AG04449 (cell line): Measurements from ENCODE around the gene MYO5A.
"Not testable (repeated sequence)": the region's sequence is repeated elsewhere in the genome, so short reads cannot be mapped to it uniquely, and the experiment has no call there.

ENCODE experiments used
- CTCF ChIA-PET: fragments of 350-600 bp; formaldehyde crosslinking; extraction: SDS; loops from one replicate; lab custom pipeline; 2021; ENCODE audit warnings: antibody characterized with exemption; lab: Yijun Ruan, JAX
- POLR2A ChIA-PET: fragments of 400-600, 350-600 bp; formaldehyde crosslinking; extraction: SDS; loops from one replicate; lab custom pipeline; 2020; ENCODE audit warnings: antibody characterized with exemption, inconsistent platforms; lab: Yijun Ruan, JAX
- DNase-seq: peaks from one replicate; pipeline ENCODE4 v3.0.0-alpha.2; 2010; ENCODE audit warnings: low read depth, low spot score
- H3K4me3 ChIP-seq: 2 replicates; pipeline ENCODE4 v1.5.1; 2011; ENCODE audit warnings: low read depth, mild to moderate bottlenecking, control low read depth, low read length
- CTCF ChIP-seq: IDR thresholded peaks from one replicate; pipeline ENCODE4 v1.5.1; 2011; ENCODE audit warnings: mild to moderate bottlenecking, moderate library complexity, low read length, control low read depth, inconsistent platforms; ENCODE audit not compliant: insufficient read depth; ENCODE audit errors: missing control alignments

The MYO5A gene

GRCh38 chr15:52463638-52464037 is 65.0 kb downstream of the MYO5A start:
- no peak for DNase-seq
- CTCF ChIA-PET = interaction anchor here (1.0 to 2.4 kb wide), 6 partner anchors 16 to 207 kb away, joined by 3 to 7 read pairs (median 6); no protein-coding TSS in a partner anchor
- no peak for TF ChIP-seq CTCF
- POLR2A ChIA-PET = no interaction called here
- no peak overlapping the region for H3K4me3 ChIP-seq

- ChIA-PET POLR2A (no interaction called here), CTCF (interaction anchor here (1.0 to 2.4 kb wide), 5 partner anchors 16 to 206 kb away, joined by 3 to 7 read pairs (median 4); no protein-coding TSS in a partner anchor)
- TF ChIP-seq CTCF = no peak
- H3K4me3 ChIP-seq = no peak overlapping the region
- DNase-seq = no peak
Measured at GRCh38 chr15:52462806-52463360, 65.8 kb downstream of the MYO5A start.

DNA sequence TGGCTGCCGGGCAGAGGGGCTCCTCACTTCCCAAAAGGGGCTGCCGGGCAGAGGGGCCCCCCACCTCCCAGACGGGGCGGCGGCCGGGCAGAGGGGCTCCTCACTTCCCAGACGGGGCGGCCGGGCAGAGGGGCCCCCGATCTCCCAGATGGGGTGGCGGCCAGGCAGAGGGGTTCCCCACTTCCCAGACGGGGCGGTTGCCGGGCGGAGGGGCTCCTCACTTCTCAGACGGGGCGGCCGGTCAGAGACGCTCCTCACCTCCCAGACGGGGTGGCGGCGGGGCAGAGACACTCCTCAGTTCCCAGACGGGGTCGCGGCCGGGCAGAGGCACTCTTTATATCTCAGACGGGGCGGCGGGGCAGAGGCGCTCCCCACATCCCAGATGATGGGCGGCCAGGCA is 69.0 kb downstream of the MYO5A start:
- CTCF ChIA-PET, H3K4me3 ChIP-seq, DNase-seq, POLR2A ChIA-PET: not testable (repeated sequence)

DNA sequence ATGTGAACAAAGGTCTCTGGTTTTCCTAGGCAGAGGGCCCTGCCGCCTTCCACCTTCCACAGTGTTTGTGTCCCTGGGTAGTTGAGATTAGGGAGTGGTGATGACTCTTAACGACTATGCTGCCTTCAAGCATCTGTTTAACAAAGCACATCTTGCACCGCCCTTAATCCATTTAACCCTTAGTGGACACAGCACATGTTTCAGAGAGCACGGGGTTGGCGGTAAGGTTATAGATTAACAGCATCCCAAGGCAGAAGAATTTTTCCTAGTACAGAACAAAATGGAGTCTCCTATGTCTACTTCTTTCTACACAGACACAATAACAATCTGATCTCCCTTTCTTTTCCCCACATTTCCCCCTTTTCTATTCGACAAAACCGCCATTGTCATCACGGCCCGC is 69.4 kb downstream of the MYO5A start:
- H3K4me3 ChIP-seq, DNase-seq, POLR2A ChIA-PET: not testable (repeated sequence)
- CTCF ChIA-PET = interaction anchor here (0.6 kb wide), 1 partner anchor 21 kb away, joined by 5 read pairs; no protein-coding TSS in a partner anchor

- no peak overlapping the region for H3K4me3 ChIP-seq
- no peak for DNase-seq
- ChIA-PET CTCF (no interaction called here), POLR2A (no interaction called here)
- TF ChIP-seq CTCF = no peak
Measured at GRCh38 chr15:52448011-52448890, 80.4 kb downstream of the MYO5A start.

DNA sequence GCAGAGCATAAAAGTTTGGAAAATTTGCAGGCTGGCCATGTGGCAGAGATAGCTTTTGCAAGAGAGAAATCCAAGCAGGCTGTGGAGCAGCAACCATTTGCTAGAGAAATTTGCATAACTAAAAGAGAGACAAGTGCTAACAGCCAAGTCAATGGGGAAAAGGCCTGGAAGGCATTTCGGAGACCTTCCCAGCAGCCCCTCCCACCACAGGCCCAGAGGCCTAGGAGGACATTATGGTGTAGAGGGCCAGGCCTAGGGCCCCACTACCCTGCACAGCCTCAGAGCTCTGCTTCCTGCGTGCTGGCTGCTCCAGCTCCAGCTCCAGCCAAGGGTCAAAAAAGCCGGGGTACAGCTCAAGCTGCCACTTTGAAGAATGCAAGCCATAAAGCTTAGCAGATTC is 82.7 kb downstream of the MYO5A start:
- ChIA-PET POLR2A (no interaction called here), CTCF (no interaction called here)
- H3K4me3 ChIP-seq = no peak overlapping the region
- TF ChIP-seq CTCF = no peak
- DNase-seq = no peak

DNA sequence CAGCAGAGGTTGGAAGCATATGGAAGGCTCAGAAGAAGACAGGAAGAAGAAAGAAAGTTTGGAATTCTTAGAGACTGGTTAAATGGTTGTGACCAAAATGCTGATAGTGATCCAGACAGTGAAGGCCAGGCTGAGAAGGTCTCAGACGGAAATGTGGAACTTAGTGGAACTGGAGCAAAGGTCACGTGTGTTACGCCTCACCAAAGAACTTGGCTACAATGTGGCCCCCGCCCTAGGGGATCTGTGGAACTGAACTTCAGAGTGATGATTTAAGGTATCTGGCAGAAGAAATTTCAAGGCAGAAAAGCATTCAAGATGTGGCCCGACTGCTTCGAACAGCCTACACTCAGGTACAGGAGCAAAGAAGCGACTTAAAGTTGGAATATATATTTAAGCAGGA is 83.1 kb downstream of the MYO5A start:
- ChIA-PET CTCF (no interaction called here), POLR2A (no interaction called here)

DNA sequence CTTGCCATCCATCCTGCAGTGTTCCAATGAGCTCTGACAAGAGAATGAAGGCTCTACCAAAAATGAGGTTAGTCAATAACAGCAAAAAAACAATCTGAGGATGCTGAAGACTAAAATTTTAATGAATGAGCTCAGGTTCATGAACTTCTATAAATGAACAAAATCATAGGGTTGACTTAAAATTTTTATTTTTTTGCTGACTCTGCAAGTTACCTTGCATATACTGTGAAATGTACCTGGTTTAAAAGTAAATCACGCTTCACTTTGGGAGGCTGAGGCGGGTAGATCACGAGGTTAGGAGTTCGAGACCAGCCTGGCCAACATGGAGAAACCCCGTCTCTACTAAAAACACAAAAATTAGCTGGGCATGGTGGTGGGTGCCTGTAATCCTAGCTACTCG is 85.5 kb downstream of the MYO5A start:
- DNase-seq, POLR2A ChIA-PET, H3K4me3 ChIP-seq: not testable (repeated sequence)
- CTCF ChIA-PET = interaction anchor here (1.0 kb wide), 1 partner anchor 12 kb away, joined by 3 read pairs; no protein-coding TSS in a partner anchor

More for the DNA sequence above, 83.1 kb downstream of the MYO5A start:
- no peak for DNase-seq
- no peak for TF ChIP-seq CTCF
- no peak overlapping the region for H3K4me3 ChIP-seq
